GM19372 (cell line): Measurements from ENCODE around the gene MPP7.

ENCODE experiments used
- ATAC-seq: cut with Tn5 transposase; IDR thresholded peaks from one replicate; pipeline ENCODE4 v1.9.1; 2021; ENCODE audit warnings: mild to moderate bottlenecking, low read depth, moderate library complexity; ENCODE audit not compliant: unreplicated experiment

Gene MPP7

GRCh38 chr10:28307267-28307666 is 4.4 kb upstream of the MPP7 start:
- ATAC-seq = no peak

- ATAC-seq = no peak
Measured at GRCh38 chr10:28305553-28305952, 2.7 kb upstream of the MPP7 start.

- ATAC-seq = no peak
Measured at GRCh38 chr10:28304032-28304571, 1.2 kb upstream of the MPP7 start.

- ATAC-seq = no peak
Measured at GRCh38 chr10:28302012-28302637, 739 bp downstream of the MPP7 start.

GRCh38 chr10:28300027-28300426 is 2.8 kb downstream of the MPP7 start:
- no peak for ATAC-seq

- no peak for ATAC-seq
Measured at GRCh38 chr10:28298951-28299350, 3.9 kb downstream of the MPP7 start.

- no peak for ATAC-seq
Measured at GRCh38 chr10:28296023-28296422, 6.8 kb downstream of the MPP7 start.

GRCh38 chr10:28295336-28295735 is 7.5 kb downstream of the MPP7 start:
- ATAC-seq = no peak

GRCh38 chr10:28294809-28295208 is 8.1 kb downstream of the MPP7 start:
- ATAC-seq = no peak

GRCh38 chr10:28294169-28294532 is 8.7 kb downstream of the MPP7 start:
- no peak for ATAC-seq

- no peak for ATAC-seq
Measured at GRCh38 chr10:28293236-28294168, 9.4 kb downstream of the MPP7 start.

- no peak for ATAC-seq
Measured at GRCh38 chr10:28291881-28292297, 11.0 kb downstream of the MPP7 start.

GRCh38 chr10:28285816-28286215 is 17.0 kb downstream of the MPP7 start:
- no peak for ATAC-seq

- ATAC-seq = no peak
Measured at GRCh38 chr10:28284126-28284525, 18.7 kb downstream of the MPP7 start.

GRCh38 chr10:28283251-28283650 is 19.6 kb downstream of the MPP7 start:
- ATAC-seq = no peak

GRCh38 chr10:28282336-28282735 is 20.5 kb downstream of the MPP7 start:
- no peak for ATAC-seq

- ATAC-seq = no peak
Measured at GRCh38 chr10:28281726-28282315, 21.0 kb downstream of the MPP7 start.

GRCh38 chr10:28280652-28281051 is 22.2 kb downstream of the MPP7 start:
- ATAC-seq = no peak

- no peak for ATAC-seq
Measured at GRCh38 chr10:28279878-28280277, 23.0 kb downstream of the MPP7 start.

GRCh38 chr10:28278842-28279241 is 24.0 kb downstream of the MPP7 start:
- ATAC-seq = no peak

GRCh38 chr10:28276384-28276783 is 26.5 kb downstream of the MPP7 start:
- ATAC-seq = no peak
